T-helper 1 cell (primary cell): Measurements from ENCODE around the gene MVK.

ENCODE experiments used
- DNase-seq, 5 donors: peaks; one replicate each; pipeline ENCODE4 v3.0.0-alpha.2; 2012 to 2020

Gene MVK

DNA sequence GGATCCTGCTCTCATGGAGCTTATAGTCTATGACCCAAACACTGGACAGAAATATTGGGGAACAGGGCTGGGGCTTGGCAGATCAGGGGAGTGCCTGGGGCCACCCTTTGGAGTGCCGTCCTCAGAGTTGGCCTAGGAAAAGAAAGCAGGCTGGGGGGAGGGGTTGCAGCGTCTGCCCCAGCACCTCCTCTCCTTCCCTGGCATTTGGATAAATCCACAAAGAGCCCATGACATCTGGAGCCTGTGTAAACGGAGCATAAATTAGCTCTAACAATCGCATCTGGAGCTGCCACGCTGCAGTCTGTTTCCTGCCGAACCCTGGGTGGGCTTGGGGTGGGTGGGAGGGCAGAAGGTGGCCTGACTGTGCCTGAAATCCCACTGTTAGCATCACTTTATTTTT is 63.8 kb downstream of the MVK start:
- DNase-seq: no peak

DNA sequence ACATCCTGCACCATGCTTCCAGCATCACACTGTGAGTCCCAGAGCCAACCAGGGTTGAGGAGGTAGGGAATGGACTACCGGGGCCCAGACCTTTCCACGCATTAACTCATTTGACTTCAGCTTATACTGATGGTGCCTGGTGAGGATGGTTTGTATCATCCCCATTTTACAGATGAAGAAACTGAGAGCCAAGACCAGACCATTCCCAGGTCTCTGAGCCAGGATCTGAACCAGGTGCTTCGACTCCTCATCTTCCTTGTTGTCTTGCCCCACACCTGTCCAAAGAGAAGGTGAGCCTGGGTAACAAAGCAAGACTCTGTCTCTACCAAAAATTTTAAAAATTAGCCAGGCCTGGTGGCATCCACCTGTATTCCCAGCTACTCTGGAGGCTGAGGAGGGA is 64.4 kb downstream of the MVK start:
- DNase-seq: no peak

DNA sequence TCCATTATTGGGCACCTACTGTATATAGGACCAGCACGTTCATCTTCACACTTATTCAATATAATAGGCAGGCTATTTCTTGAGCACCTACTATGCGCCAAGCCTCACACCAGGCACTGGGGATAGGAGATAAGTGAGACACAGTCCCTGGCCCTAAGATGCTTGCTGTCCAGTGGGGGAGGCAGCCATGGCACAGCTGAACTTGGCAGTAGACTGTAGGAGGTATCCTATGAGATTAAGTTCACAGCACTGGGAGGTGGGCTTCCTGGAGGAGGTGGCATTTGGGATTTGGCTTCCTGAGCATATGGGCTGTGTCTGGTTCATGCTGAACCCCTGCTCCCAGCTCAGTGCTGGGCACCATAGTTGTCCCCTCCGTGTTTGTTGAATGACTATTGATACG is 65.1 kb downstream of the MVK start:
- DNase-seq: no peak

DNA sequence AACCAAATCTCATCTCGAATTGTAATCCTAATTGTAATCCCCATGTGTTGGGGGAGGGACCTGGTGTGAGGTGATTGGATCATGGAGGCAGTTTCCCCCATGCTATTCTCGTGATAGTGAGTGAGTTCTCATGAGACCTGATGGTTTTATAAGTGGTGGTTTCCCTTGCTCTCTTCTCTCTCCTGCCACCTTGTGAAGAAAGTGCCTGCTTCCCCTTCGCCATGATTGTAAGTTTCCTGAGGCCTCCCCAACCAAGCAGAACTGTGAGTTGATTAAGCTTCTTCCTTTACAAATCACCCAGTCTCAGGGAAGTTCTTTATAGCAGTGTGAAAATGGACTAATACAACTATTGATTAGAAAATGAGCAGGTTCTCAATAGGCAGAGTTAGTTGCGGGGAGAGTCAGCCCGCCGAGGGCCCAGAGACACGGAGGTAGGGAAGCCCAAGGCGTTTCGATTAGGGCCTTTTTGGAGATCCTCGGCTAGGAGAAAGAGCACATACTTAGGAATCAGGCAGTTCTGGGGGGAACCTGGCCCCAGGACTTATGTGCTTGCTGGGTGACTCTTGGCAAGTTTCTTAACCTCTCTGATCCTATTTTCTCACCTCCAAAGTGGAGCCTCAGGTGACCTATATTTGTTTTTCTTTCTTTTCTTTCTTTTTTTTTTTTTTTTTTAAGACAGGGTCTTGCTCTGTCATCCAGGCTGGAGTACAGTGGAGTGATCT is 65.7 kb downstream of the MVK start:
- DNase-seq: no peak

DNA sequence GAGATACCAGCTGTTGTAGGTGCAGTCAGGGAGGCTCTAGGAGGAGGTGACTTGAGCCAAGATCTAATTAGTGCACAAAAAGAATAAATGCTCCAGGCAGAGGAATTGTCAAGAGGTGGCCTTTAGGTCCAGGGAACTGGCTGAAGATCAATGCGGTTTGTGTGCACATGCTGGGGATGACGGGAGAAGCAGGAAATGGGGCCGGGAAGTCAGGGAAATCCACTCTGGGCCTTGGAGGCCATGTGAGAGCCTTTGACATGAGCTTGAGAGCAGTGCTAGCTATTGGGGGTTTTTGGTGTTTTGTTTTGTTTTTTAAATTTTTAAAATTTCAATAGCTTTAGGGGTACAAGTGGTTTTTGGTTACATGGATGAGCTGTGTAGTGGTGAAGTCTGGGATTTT is 67.4 kb downstream of the MVK start:
- DNase-seq: no peak

DNA sequence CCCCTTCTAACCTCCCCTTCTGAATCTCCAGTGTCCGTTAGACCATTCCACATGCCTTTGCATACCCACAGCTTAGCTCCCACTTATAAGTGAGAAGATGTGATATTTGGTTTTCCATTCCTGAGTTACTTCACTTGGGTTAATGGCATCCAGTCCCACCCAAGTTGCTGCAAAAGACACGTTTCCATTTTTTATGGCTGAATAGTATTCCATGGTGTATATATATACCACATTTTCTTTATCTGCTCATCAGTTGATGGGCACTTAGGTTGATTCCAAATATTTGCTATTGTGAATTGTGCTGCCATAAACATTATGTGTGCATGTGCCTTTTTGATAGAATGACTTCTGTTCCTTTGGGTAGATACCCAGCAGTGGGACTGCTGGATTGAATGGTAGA is 67.8 kb downstream of the MVK start:
- DNase-seq: no peak

DNA sequence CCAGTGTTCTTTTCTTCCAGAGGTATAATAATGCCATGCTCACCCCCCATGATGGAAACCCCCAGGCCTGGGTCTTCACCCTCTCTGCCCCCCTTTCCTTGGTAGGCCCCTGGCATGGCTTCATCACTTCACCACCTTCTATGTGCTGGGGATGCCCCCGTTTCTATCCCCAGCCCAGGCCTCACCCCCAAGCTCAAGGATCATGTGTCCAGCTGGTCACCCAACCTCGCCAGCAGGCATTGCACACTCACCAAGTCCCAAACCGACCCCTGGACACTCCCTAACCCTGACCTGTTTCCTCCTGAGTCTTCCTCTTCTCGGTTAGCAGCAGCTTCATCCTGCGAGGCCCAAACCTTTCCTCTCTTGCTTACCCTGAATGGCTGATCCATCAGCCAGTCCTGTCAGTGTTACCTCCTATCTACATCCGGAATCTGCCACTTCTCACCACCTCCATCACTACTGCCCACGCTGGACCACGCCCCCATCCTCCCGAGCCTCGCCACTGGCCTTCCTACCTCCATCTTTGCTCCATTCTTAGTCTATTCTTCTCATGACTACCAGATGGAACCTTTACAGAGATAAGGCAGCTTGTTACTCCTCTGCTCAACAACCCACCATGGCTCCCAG is 69.0 kb downstream of the MVK start:
- no peak for DNase-seq

DNA sequence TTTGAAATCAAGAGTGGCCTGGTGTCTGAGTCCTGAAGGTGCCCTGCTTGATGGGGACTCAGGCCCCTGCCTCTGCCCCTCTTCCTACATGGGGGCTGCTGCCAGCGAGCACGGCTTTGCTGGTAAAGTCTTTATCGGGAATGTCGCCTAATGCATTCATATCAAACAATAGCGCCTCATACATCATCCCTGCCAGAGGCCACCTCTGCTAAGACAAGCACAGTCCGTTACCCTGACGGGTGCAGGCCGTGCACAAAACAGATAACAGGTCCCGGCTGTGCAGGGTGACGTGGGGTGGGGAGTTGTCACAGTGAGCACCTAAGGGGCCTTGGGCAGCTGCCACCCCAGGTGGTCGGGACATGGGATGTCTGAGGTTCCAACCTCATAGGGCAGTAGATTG is 71.6 kb downstream of the MVK start:
- DNase-seq: no peak

DNA sequence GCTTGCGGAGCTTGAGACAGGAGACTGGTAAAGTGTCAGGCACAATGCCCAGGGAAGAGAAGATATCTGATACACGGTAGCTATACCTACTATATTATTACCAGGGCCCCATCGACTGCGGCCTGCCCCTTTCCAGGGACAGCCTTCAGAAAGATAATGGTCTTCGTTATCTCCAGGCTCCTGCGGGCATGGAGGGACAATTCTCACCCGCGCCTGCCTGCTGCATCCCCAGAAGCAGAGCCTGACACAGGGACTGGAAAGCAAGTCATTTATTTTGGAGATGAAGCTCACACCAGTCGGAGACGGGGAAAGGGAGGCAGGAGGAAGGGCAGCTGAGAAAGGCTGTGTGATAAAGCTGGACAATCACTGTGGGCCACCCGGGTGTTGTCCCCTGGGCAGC is 72.1 kb downstream of the MVK start:
- no peak for DNase-seq
